Right renal cortex interstitium (tissue), 3 donors: ENCODE data around the gene PHPT1. TPM values are rescaled to one million over a fixed set of nuclear protein-coding genes. Genes with fewer than 3 reads are reported as not detected.
"Not testable (repeated sequence)": the region's sequence is repeated elsewhere in the genome, so short reads cannot be mapped to it uniquely, and the experiment has no call there.

Experiments
- DNase-seq, 3 donors: peaks; one replicate each; pipeline ENCODE4 v3.0.0-alpha.2; 2013; ENCODE audit warnings: low read depth in 3 of 3, low spot score in 2 of 3
- polyA plus RNA-seq, 3 donors: library from polyadenylated mRNA; unstranded; fragments of 120-200 nt; gene quantifications; one replicate each; pipeline ENCODE4 v1.2.1, GENCODE V29; 2013; ENCODE audit not compliant: insufficient read length in 3 of 3

PHPT1 gene
- polyA plus RNA-seq, 3 donors = 59.9 to 76.5 (median 65.2) TPM

- DNase-seq = no peak
Measured at GRCh38 chr9:136835932-136836904, 13.0 kb upstream of the PHPT1 start.

- no peak for DNase-seq
Measured at GRCh38 chr9:136837146-136837855, 11.9 kb upstream of the PHPT1 start.

DNA sequence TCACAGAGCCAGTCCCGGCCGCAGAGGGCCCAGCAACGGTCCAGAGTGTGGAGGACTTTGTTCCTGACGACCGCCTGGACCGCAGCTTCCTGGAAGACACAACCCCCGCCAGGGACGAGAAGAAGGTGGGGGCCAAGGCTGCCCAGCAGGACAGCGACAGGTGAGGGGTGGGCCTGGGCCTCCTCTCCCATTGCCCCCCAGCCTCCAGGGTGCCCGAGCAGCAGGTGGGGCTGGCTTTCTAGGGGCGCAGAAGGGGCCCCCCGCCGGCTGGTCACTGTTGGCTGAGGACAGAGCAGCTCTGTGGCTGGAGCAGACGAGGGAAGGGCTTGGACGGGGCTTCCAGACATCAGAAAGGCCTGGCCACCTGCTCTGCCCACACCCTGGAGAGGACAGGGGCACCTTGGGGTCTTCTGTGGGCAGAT is 11.3 kb upstream of the PHPT1 start:
- DNase-seq = not testable (repeated sequence)

DNA sequence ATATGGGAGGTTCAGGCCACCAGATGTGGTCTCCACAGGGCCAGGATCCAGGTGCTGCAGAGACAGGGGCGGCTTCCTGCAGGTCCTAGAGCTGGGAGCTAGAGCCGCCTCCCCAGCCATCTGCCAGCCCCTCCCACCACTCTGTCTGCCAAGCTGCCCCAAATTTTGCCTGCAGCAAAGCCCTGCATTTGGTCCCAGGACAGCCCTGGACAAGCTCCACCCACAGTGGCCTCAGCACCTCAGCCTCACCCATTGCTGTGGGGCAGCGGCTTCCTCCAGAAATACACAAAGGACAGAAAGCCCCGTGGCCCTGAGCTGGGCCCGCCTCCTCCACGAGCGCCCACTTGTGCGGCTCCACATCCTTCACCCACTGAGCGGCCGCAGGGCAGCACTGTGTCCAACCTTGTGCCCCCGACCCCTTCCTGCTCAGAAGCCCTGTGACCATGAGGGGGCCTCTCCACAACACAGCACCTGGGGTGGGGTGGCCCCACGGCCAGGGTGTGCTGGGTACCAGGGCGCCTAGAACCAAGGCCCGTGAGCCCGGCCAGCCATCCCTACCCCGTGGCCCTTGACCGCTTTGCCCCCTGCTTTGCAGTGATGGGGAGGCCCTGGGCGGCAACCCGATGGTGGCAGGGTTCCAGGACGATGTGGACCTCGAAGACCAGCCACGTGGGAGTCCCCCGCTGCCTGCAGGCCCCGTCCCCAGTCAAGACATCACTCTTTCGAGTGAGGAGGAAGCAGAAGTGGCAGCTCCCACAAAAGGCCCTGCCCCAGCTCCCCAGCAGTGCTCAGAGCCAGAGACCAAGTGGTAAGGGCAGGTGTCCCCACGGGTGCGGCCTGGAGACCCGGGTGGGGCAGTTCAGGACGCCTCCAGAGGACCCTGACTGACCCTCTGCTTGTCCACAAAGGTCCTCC is 10.6 kb upstream of the PHPT1 start:
- no peak for DNase-seq

- no peak for DNase-seq
Measured at GRCh38 chr9:136839229-136840139, 9.7 kb upstream of the PHPT1 start.

DNA sequence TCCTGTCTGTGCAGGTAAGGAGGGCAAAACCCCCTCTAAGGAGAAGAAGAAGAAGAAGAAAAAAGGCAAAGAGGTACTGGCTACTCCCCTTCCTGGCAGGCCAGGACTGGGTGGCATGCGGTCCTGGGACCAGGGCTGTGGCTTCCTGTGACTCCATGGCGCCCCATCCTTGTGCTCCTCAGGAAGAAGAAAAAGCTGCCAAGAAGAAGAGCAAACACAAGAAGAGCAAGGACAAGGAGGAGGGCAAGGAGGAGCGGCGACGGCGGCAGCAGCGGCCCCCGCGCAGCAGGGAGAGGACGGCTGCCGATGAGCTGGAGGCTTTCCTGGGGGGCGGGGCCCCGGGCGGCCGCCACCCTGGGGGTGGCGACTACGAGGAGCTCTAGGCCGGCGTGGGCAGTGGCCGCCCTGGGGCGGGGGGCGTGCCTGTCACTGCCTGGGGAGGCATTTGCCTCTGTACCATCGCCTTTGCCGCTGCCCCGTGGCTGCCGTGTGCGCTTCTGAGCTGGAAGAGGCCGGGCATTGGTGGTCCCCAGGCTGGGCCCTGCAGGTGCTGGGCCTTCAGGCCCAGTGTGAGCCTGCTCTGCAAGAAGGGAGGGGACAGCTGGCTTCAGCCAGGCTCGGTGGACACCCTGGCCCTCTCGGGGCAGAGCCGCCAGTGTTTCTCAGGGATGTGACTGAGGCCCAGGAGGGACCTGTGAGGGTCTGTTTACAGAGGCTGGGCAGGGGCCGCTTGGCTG is 8.9 kb upstream of the PHPT1 start:
- no peak for DNase-seq

DNA sequence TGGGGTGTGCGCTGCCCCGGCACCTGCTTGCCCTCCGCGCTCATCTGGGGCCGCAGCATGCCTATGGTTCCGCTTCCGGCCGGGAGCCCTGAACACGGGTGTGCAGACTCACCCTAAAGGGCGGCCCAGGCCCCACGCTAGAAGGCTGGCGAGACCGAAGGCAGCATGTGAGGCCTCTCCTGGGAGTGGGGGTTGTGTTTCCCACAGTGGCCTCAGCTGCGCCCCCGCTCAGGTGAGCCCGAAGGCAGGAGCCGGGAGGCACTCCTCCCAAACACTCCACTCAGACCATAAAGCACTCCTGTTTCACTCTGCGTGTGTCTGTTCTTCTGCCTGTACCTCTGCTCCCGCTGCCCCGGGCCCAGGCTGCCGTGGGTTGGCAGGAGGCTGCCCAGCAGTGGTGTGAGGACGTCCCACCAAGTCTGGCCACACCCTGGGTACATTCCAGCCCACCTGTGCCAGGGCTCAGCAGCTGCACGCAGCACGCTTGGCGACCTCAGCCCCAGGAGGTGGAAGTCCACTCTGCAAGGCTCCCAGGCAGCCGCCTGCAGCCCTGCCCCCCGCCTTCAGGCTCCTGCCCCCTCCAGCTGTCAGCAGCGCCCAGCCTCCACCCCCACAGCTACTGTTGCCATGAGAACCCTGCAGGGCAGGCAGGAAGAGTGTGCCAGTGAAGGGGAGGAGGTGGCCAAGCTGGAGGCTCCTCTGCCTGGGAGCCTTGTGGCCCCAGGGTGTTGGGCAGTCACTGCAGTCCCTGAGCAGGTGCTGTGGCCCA is 8.1 kb upstream of the PHPT1 start:
- no peak for DNase-seq

DNA sequence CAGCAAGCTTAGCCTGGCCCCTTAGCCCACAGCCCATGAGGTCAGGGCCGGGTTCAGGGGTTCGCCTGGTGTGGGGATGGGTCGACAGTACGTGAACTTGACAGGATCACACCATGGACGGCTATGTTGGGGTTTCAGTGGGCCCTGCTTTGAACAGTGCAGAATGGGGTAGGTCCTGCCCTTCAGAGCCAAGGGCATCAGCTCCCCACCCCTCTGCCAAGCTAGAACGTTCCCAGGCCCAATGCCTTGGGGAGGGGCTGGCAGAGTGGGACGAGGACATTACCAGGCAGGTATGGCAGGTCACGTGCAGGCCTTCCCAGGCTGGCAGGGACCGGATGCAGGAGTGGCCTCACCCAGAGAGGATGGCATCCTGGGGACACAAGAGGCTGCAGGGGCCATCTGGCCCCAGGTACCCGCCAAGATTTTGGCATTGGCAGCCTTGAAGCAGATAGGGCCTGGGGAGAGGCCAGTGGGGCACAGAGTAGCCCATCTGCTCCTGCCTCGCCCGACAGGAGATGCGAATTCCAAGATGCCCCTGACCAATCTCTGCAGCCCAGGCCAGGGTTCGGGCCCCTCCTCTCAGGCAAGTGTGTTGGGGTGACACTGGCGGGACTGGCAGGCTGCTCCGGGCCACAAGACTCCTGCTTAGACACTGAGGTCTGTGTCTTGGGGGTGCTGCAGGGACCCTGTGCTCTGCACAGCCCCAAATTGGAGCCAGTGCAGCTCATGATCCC is 7.4 kb upstream of the PHPT1 start:
- DNase-seq = not testable (repeated sequence)

DNA sequence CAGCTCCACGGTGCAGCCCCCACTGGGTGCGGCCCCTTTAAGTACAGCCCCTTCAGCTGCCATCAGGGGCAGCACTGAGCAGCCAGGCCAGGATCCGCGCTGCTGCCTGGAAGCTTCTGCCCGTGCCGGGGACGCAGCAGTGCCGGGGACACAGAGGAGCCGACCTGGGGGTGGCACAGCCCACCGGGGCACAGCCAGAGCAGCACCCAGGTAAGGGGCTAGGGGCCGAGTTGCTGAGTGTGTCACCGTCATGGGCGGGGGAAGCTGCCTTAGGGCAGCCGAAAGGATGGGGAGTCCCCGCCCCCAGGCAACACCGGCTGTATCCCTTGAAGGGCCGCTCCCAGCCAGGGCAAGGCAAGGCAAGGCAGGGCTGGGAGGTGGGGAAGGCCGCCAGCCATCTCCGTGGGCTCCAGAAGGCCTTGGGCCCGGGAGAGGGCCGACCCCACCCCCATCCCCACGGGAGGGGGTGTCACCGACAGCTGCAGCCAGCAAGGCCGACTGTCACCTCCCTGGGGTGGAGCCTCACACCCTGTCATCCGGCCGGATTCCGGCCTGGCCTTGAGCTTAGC is 6.7 kb upstream of the PHPT1 start, which contains the start of gene AJM1:
Gene AJM1, plus strand, starts transcription at position 99 of the 569 bp plus-strand sequence. CDS start 1,937 bp downstream, outside the sequence.
- peak in 2 of 3 donors; percentile 48 to 66 for DNase-seq

DNA sequence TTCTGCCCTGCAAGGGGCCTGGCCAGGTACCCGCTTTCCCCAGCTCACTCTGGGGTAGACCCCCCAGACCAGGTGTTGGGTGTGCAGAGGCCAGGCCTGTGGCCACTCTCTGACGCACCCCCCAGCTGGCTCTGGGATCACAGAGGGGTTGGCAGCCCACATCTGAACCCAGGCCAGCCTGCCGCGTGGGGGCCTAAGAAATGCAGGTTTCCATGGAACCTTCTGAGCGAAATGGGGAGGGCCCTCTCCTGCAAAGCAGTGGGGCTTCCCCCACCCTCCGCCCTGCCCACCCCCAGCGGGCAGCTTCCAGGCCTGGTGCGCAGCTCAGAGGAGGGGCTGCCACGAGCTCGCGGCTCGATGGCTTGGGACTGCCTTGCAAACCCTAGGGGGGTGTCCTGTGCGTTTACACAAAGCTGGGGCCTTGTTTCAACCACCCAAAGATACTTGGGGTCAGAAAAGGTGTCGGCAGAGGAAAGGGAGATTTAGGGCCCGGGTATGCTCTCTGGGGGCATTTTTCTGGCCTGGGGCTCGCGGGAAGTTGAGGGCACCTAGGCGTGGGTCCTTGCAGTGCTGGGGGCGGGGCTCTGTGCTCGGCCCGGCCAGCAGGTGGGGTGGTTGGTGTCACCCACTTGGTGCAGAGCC is 5.9 kb upstream of the PHPT1 start:
- DNase-seq = not testable (repeated sequence)

DNA sequence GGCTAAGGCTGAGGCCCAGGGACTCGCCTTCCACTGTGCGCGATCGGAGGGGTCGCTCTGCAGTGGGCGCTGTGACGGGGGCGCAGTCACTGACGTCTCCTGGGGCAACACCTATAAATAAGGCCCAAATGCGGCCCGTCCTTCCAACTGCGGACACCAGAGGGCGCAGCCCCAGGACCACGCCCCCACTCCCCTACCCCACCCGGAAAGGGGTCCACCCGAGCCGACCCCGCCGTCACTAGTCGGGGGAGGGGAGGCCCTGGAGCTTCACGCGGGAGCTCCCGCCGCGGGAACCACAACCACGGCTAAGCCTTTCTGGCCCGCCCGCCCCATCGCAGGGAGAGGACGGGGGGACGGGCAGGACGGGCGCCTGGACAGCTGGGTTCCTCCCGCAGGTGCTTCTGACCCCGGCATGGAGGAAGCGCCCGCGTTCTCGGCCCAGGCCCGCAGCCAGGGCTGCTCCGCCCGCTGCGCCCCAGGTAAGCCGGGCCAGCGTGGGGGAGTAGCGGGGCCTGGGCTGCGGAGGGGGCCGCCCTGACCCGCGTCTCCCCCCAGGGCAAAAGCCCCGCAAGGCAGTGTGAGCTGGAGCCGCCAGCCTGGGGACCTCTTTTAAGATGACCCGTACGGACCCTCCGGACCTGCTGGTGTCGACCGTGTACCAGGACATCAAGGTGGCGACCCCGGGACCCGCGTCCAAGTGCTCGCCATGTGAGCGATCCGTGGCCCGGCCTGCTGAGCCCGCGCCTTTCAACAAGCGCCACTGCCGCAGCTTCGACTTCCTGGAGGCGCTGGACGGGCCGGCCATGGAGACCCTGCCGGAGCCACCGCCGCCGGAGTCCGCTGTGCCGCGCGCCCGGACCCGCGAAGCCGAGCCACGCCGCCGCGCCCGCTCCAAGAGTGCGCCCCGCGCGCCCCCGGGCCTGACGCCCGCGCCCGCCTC is 5.1 kb upstream of the PHPT1 start:
- not testable (repeated sequence) for DNase-seq

- no peak for DNase-seq
Measured at GRCh38 chr9:136844761-136845464, 4.3 kb upstream of the PHPT1 start.

- no peak for DNase-seq
Measured at GRCh38 chr9:136845465-136846260, 3.5 kb upstream of the PHPT1 start.
